Esophagus muscularis mucosa (tissue), 4 donors: ENCODE measurements around the gene FXYD2. TPM values are rescaled to one million over a fixed set of nuclear protein-coding genes. Genes with fewer than 3 reads are reported as not detected.

Experiments used
- DNase-seq: peaks from one replicate; pipeline ENCODE4 v3.0.0-alpha.2; 2017; ENCODE audit errors: extremely low spot score
- H3K27ac ChIP-seq, 4 donors: fragments of 200-600 bp; sonication (generic); replicated peaks in 1 of 4; 1 replicate in 3 of 4; 2 replicates in 1 of 4; pipeline ENCODE4 v1.5.1; 2016 to 2019; ENCODE audit warnings: mild to moderate bottlenecking in 1 of 4
- H3K27me3 ChIP-seq, 4 donors: fragments of 200-600 bp; sonication (generic); one replicate each; pipeline versions ENCODE4 v1.5.1 to v1.6.0; 2016 to 2019
- H3K36me3 ChIP-seq, 4 donors: fragments of 200-600 bp; sonication (generic); one replicate each; pipeline ENCODE4 v1.5.1; 2016 to 2019
- H3K4me1 ChIP-seq, 4 donors: fragments of 200-600 bp; sonication (generic); one replicate each; pipeline ENCODE4 v1.5.1; 2016 to 2019
- H3K4me3 ChIP-seq, 4 donors: fragments of 200-600 bp; sonication (generic); 1 replicate in 2 of 4; 2 replicates in 2 of 4; pipeline ENCODE4 v1.5.1; 2016 to 2019; ENCODE audit warnings: mild to moderate bottlenecking in 4 of 4, moderate library complexity in 1 of 4
- H3K9me3 ChIP-seq, 4 donors: fragments of 200-600 bp; sonication (generic); 1 replicate in 3 of 4; 2 replicates in 1 of 4; pipeline ENCODE4 v1.5.1; 2016 to 2019
- CTCF ChIP-seq, 3 experiments: fragments of 200-600 bp in 2 of 3; fragments of 450-650 bp in 1 of 3; sonication (generic) in 2 of 3; IDR thresholded peaks; one replicate each; pipeline ENCODE4 v1.5.1; 2017 to 2019; ENCODE audit warnings: antibody characterized with exemption in 3 of 3, mild to moderate bottlenecking in 2 of 3, moderate library complexity in 1 of 3
- EP300 ChIP-seq: sonication (generic); formaldehyde crosslinking; IDR thresholded peaks from one replicate; pipeline ENCODE4 v1.6.1; 2017; ENCODE audit warnings: antibody characterized with exemption
- POLR2A ChIP-seq: fragments of 450-650 bp; IDR thresholded peaks from one replicate; pipeline ENCODE4 v1.6.1; 2017; ENCODE audit warnings: antibody characterized with exemption, moderate library complexity, mild to moderate bottlenecking, low read depth
- POLR2AphosphoS5 ChIP-seq, 2 donors: sonication (generic); formaldehyde crosslinking; IDR thresholded peaks; one replicate each; pipeline ENCODE4 v1.6.1; 2017; ENCODE audit warnings: antibody characterized with exemption in 2 of 2
- whole genome bisulfite sequencing: methylation state at CpG from one replicate; pipeline ENCODE4 v1.1.5; 2018; 5-methylcytosine and 5-hydroxymethylcytosine counted together
- intact Hi-C: fragments of 100-400 bp; cut with DNase I; formaldehyde crosslinking; loops from one replicate; pipeline ENCODE4 v1.15.1; 2023
- total RNA-seq, 4 donors: library from RNA; depleted of rRNA; stranded (reverse); fragments of >200 nt; gene quantifications; one replicate each; pipeline versions ENCODE4 v1.1.0 to v1.2.1, GENCODE V29; 2016

FXYD2 gene
- total RNA-seq, 4 donors from 2014 or later, result 0.52 to 5.8 (median 3.7) TPM

GRCh38 chr11:117792241-117792640 lies 32.3 kb downstream of the FXYD2 start:
- WGBS, result 84% methylated on average over 4 of the region's 5 CpGs
- intact Hi-C loops, result no loop called here
- no peak for TF ChIP-seq EP300
- TF ChIP-seq POLR2AphosphoS5 (IDR thresholded peaks at IDR 0.05), result no peak
- TF ChIP-seq CTCF (IDR thresholded peaks at IDR 0.05), result no peak
- no peak for TF ChIP-seq POLR2A

GRCh38 chr11:117790279-117790678 lies 34.3 kb downstream of the FXYD2 start:
- H3K27ac ChIP-seq, result no peak overlapping the region
- no peak for DNase-seq
- no peak overlapping the region for H3K4me3 ChIP-seq
- 54% methylated on average over 3 of the region's 3 CpGs for WGBS
- peaks cover 0 to 5% (median 2%) of the 10 kb centered on the region in 4 donors for H3K4me1 ChIP-seq
- no peaks in the 10 kb centered on the region for H3K36me3 ChIP-seq
- TF ChIP-seq CTCF (IDR thresholded peaks at IDR 0.05) (no peak), POLR2AphosphoS5 (IDR thresholded peaks at IDR 0.05) (no peak), EP300 (no peak), POLR2A (no peak)
- peaks cover 0 to 48% (median 14%) of the 10 kb centered on the region in 4 donors for H3K27me3 ChIP-seq
- intact Hi-C loops, result no loop called here
- H3K9me3 ChIP-seq, result no peaks in the 10 kb centered on the region

More at GRCh38 chr11:117792241-117792640, 32.3 kb downstream of the FXYD2 start:
- no peaks in the 10 kb centered on the region for H3K9me3 ChIP-seq
- H3K27me3 ChIP-seq, result peaks cover 0 to 54% (median 31%) of the 10 kb centered on the region in 4 donors
- H3K4me1 ChIP-seq, result peaks cover 17 to 25% (median 22%) of the 10 kb centered on the region in 4 donors
- no peaks in the 10 kb centered on the region for H3K36me3 ChIP-seq
- no peak overlapping the region for H3K4me3 ChIP-seq
- H3K27ac ChIP-seq, result no peak overlapping the region
- no peak for DNase-seq

- H3K4me3 ChIP-seq, result no peak overlapping the region
- TF ChIP-seq CTCF (IDR thresholded peaks at IDR 0.05) (no peak), POLR2A (no peak), EP300 (no peak), POLR2AphosphoS5 (IDR thresholded peaks at IDR 0.05) (no peak)
- DNase-seq, result no peak
- intact Hi-C loops, result no loop called here
- WGBS, result 83% methylated on average over 4 of the region's 4 CpGs
- H3K9me3 ChIP-seq, result no peaks in the 10 kb centered on the region
- no peaks in the 10 kb centered on the region for H3K4me1 ChIP-seq
- H3K27ac ChIP-seq, result no peak overlapping the region
- peaks cover 0 to 47% (median 6%) of the 10 kb centered on the region in 4 donors for H3K27me3 ChIP-seq
- H3K36me3 ChIP-seq, result no peaks in the 10 kb centered on the region
Observed at GRCh38 chr11:117789241-117789640, 35.3 kb downstream of the FXYD2 start.

GRCh38 chr11:117786135-117786870 lies 38.2 kb downstream of the FXYD2 start:
- no peak for DNase-seq
- Histone ChIP-seq H3K27me3 (peaks cover 0 to 34% (median 0%) of the 10 kb centered on the region in 4 donors), H3K36me3 (no peaks in the 10 kb centered on the region), H3K9me3 (no peaks in the 10 kb centered on the region), H3K4me1 (no peaks in the 10 kb centered on the region), H3K27ac (no peak overlapping the region), H3K4me3 (no peak overlapping the region)
- intact Hi-C loops, result no loop called here
- 59% methylated on average over 14 of the region's 14 CpGs for WGBS
- TF ChIP-seq CTCF (IDR thresholded peaks at IDR 0.05) (no peak), POLR2AphosphoS5 (IDR thresholded peaks at IDR 0.05) (no peak), EP300 (no peak), POLR2A (no peak)

GRCh38 chr11:117782101-117782500 lies 42.4 kb downstream of the FXYD2 start:
- intact Hi-C loops, result no loop called here
- DNase-seq, result no peak
- no peak overlapping the region for H3K4me3 ChIP-seq
- no peaks in the 10 kb centered on the region for H3K4me1 ChIP-seq
- H3K27ac ChIP-seq, result no peak overlapping the region
- H3K36me3 ChIP-seq, result peaks cover 0 to 9% (median 0%) of the 10 kb centered on the region in 4 donors
- H3K9me3 ChIP-seq, result no peaks in the 10 kb centered on the region
- WGBS, result 58% methylated on average over 11 of the region's 11 CpGs
- H3K27me3 ChIP-seq, result peaks cover 0 to 47% (median 0%) of the 10 kb centered on the region in 4 donors
- TF ChIP-seq POLR2AphosphoS5 (IDR thresholded peaks at IDR 0.05), result no peak
- no peak for TF ChIP-seq CTCF (IDR thresholded peaks at IDR 0.05)
- TF ChIP-seq POLR2A, result no peak
- no peak for TF ChIP-seq EP300
